Astrocyte (in vitro differentiated cells and primary cell): ENCODE measurements around the gene MS4A2.

ENCODE experiments used
- EZH2 ChIP-seq: IDR thresholded peaks from 2 replicates; pipeline ENCODE4 v1.6.1; 2012; ENCODE audit warnings: mild to moderate bottlenecking, low read length, inconsistent platforms; ENCODE audit not compliant: insufficient read depth
- TF ChIP-seq, protein P1 (sequence below): IDR thresholded peaks from 2 replicates; pipeline ENCODE4 v1.5.1; 2011; ENCODE audit warnings: low read depth, mild to moderate bottlenecking, inconsistent platforms, low read length, moderate library complexity; ENCODE audit not compliant: insufficient read depth

DNA sequence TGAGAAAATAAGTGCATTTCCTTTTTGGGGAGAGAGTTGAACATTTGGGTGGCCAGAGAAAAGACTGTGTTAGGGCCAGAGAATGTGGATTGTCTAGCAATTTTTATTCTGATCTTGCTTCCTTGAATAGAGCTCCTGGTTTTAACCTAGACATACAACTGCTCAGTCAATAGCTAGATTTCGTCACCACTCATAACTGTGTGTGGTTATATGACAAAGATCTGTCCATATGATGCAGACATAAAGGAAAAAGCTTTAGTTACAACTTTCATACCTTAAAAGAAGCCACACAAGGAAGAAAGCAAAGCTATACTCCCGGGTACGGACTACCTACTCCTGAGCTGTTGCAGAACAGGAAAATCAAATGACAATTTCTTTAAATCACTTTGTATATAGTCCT lies 57.2 kb downstream of the MS4A2 start:
- TF ChIP-seq, protein P1, sequence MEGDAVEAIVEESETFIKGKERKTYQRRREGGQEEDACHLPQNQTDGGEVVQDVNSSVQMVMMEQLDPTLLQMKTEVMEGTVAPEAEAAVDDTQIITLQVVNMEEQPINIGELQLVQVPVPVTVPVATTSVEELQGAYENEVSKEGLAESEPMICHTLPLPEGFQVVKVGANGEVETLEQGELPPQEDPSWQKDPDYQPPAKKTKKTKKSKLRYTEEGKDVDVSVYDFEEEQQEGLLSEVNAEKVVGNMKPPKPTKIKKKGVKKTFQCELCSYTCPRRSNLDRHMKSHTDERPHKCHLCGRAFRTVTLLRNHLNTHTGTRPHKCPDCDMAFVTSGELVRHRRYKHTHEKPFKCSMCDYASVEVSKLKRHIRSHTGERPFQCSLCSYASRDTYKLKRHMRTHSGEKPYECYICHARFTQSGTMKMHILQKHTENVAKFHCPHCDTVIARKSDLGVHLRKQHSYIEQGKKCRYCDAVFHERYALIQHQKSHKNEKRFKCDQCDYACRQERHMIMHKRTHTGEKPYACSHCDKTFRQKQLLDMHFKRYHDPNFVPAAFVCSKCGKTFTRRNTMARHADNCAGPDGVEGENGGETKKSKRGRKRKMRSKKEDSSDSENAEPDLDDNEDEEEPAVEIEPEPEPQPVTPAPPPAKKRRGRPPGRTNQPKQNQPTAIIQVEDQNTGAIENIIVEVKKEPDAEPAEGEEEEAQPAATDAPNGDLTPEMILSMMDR, result no peak
- TF ChIP-seq EZH2, result no peak
